ENCODE results near the gene RBBP8NL. TPM values are rescaled to one million over a fixed set of nuclear protein-coding genes. Genes with fewer than 3 reads are reported as not detected.
A peak's percentile ranks its signal among the peaks of the same experiment; 100 is the strongest.

Gene RBBP8NL
- total and polyA plus RNA-seq, 2 of the 8 experiments (the other 6 are each of a cell fraction or from before 2014, with no cell fraction given) = 0.43 to 0.48 TPM

DNA sequence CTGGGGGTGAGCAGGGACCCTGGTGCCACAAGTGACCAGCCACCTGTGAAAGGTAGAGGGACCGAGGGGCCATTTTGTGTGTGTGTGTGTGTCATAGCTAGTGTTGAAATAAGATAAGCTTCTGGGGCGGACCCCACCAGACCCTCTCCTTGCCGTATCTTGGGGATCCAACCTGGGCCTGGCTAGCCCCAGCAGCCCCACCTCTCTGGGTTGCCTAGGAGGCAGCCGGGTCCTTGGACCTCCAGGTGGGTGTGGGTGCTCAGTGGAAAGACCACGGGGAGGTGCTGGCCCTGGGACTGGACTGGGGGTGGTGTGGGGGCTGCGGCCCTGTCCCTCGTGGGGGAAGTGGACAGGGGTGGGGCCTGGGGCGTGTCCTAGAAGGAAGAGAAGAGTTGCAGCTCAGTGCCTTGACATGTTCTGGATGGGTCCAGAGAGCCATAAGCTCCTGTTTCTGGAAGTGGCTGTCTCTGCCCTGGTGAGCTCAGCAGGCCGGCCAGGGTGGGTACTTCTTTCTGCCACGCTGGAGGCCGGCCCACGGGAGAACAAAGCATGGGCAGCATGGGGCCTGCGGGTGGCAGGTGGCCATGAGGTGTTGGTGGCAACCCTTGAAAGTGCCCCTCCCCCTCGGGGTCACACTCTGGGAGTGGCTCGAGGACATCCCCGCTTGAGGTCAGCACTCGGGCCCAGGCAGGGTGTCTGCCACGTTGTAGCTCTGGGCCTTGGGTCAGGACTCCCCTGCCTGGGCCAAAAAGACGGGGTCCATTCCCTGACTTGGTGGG lies 8.4 kb downstream of the RBBP8NL start:
- Histone ChIP-seq H2BK120ac (replicated peaks; ENCODE audit: low read depth, low read length) (no peak overlapping the region), H3K79me2 (ENCODE audit: control insufficient read depth in 1 of 2, insufficient read depth in 2 of 2, low read length in 2 of 2) (no peaks in the 10 kb centered on the region), H3K4me2 (ENCODE audit: insufficient read depth in 1 of 2, low read depth in 2 of 2, low read length in 2 of 2) (no peak overlapping the region), H2BK15ac (ENCODE audit: low read length) (0 out of 2 replicates have a peak overlapping the region, but pooled peaks have one; percentile 29), H3K36me3 (ENCODE audit: control insufficient read depth in 2 of 4, insufficient read depth in 4 of 4, low read length in 3 of 4) (no peaks in the 10 kb centered on the region; a peak in 1 of 8 replicates), H3K27me3 (replicated peaks in 1 of 4; ENCODE audit: control insufficient read depth in 3 of 4, extremely low read depth in 1 of 4, insufficient read depth in 3 of 4, low read length in 3 of 4) (no peaks in the 10 kb centered on the region), H3K4me3 (ENCODE audit: extremely low read depth in 1 of 4, insufficient read depth in 2 of 4, low read depth in 3 of 4, low read length in 4 of 4) (no peak overlapping the region), H4K8ac (ENCODE audit: extremely low read depth, insufficient read depth, low read length) (peak overlapping the region; percentile 5; the same call in 1 of the 2 replicates), H2AFZ (ENCODE audit: low read length) (no peak overlapping the region), H4K5ac (ENCODE audit: insufficient read length, low read depth, low read length) (no peak overlapping the region), H3K14ac (ENCODE audit: insufficient read length) (no peak overlapping the region), H4K20me1 (replicated peaks in 1 of 2; ENCODE audit: control insufficient read depth in 1 of 2, insufficient read depth in 2 of 2, low read length in 2 of 2) (peaks cover 0 to 8% of the 10 kb centered on the region in 2 experiments), H3K18ac (ENCODE audit: extremely low read depth, low read length) (no peak overlapping the region), H3K56ac (replicated peaks; ENCODE audit: insufficient read length, low read depth, low read length) (no peak overlapping the region), H4K91ac (replicated peaks; ENCODE audit: insufficient read length, low read length) (no peak overlapping the region), H3K23me2 (ENCODE audit: low read depth, low read length) (no peaks in the 10 kb centered on the region), H3K9me3 (ENCODE audit: insufficient read depth in 2 of 2, low read depth in 1 of 2, low read length in 1 of 2) (no peaks in the 10 kb centered on the region), H2BK20ac (ENCODE audit: low read length) (no peak overlapping the region), H2BK12ac (ENCODE audit: low read depth, low read length) (no peak overlapping the region), H3K23ac (ENCODE audit: insufficient read length) (no peak overlapping the region), H3K4me1 (replicated peaks in 1 of 4; ENCODE audit: control insufficient read depth in 3 of 4, insufficient read depth in 4 of 4, low read length in 3 of 4) (peaks cover 0 to 5% (median 0%) of the 10 kb centered on the region in 4 experiments; a peak in 4 of 7 replicates), H3K9ac (replicated peaks in 1 of 4; ENCODE audit: extremely low read depth in 1 of 4, low read depth in 3 of 4, low read length in 3 of 4) (no peak overlapping the region), H2BK5ac (ENCODE audit: low read depth, low read length) (no peak overlapping the region; the same call in 1 of the 2 replicates), H3K27ac (ENCODE audit: low read depth, low read length) (no peak overlapping the region; the same call in 1 of the 2 replicates), H3K79me1 (ENCODE audit: low read depth, low read length) (no peaks in the 10 kb centered on the region), H3K4ac (replicated peaks; ENCODE audit: insufficient read length, low read depth, low read length) (no peak overlapping the region), H2AK5ac (ENCODE audit: low read depth, low read length) (no peak overlapping the region)
- DNase-seq (ENCODE audit: low read depth in 1 of 2, low spot score in 2 of 2) (no peak), FAIRE-seq (no peak)
- ChIA-PET POLR2A (ENCODE audit: partially characterized antibody) (interaction anchor here (0.6 to 0.7 kb wide), 2 partner anchors 14 to 41 kb away, joined by 3 to 4 read pairs; no protein-coding TSS in a partner anchor), CTCF (ENCODE audit: partially characterized antibody) (interaction anchor here (1.0 to 3.2 kb wide), 5 partner anchors 8 to 130 kb away, joined by 3 to 14 read pairs (median 9); no protein-coding TSS in a partner anchor)
- WGBS, 2 experiments (ENCODE audit: extremely low coverage in 1 of 2, insufficient coverage in 1 of 2, insufficient read length in 1 of 2, insufficient replicate concordance in 2 of 2, low coverage in 1 of 2, low lambda C conversion rate in 2 of 2, missing lambda C conversion rate in 1 of 2) = 84% methylated on average over 15 of the region's 19 CpGs; no CpG with 5 or more reads in 1 of the 2 experiments
- no peak for TF ChIP-seq MAFK (IDR thresholded peaks at IDR 0.05; ENCODE audit: low read depth, low read length)
- TF ChIP-seq CBX8 (IDR thresholded peaks at IDR 0.05; ENCODE audit: borderline replicate concordance, low read depth, low read length) = no peak
- no peak for TF ChIP-seq GABPA (IDR thresholded peaks at IDR 0.05; ENCODE audit: borderline replicate concordance, insufficient read depth, low read length)
- TF ChIP-seq BACH1 (IDR thresholded peaks at IDR 0.05; ENCODE audit: low read length) = no peak
- TF ChIP-seq TAF1 (IDR thresholded peaks at IDR 0.05; ENCODE audit: low read depth, low read length) = no peak
- TF ChIP-seq HDAC2 (IDR thresholded peaks at IDR 0.05; ENCODE audit: borderline replicate concordance in 1 of 2, low read depth in 2 of 2, low read length in 2 of 2) = no peak
- no peak for TF ChIP-seq TCF12 (IDR thresholded peaks at IDR 0.05; ENCODE audit: low read depth, low read length)
- TF ChIP-seq EP300 (IDR thresholded peaks at IDR 0.05; ENCODE audit: borderline replicate concordance in 1 of 2, low read depth in 2 of 2, low read length in 2 of 2) = no peak
- TF ChIP-seq KDM4A (IDR thresholded peaks at IDR 0.05; ENCODE audit: low read depth, low read length, severe bottlenecking) = no peak
- no peak for TF ChIP-seq NRF1 (IDR thresholded peaks at IDR 0.05; ENCODE audit: low read depth, low read length)
- TF ChIP-seq, protein P1, sequence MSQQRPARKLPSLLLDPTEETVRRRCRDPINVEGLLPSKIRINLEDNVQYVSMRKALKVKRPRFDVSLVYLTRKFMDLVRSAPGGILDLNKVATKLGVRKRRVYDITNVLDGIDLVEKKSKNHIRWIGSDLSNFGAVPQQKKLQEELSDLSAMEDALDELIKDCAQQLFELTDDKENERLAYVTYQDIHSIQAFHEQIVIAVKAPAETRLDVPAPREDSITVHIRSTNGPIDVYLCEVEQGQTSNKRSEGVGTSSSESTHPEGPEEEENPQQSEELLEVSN (IDR thresholded peaks at IDR 0.05) = no peak

Measured in H1 (cell line).